ENCODE measurements around the gene LTBR. TPM values are rescaled to one million over a fixed set of nuclear protein-coding genes. Genes with fewer than 3 reads are reported as not detected.

The LTBR gene
- total and polyA plus RNA-seq, 10 of the 15 experiments (the other 5 are each of a cell fraction or from before 2014, with no cell fraction given), result 0.24 to 0.44 TPM; not detected in 8

- TF ChIP-seq ZBTB11 (CRISPR knock-in tag; IDR thresholded peaks at IDR 0.05), result peak; percentile 43
- no peak for TF ChIP-seq MEF2B (IDR thresholded peaks at IDR 0.05; ENCODE audit: partially characterized antibody, poor library complexity, severe bottlenecking)
- TF ChIP-seq EED (IDR thresholded peaks at IDR 0.05; ENCODE audit: low read depth), result peak; percentile 34; the same call in 1 of the 2 replicates
- no peak; a peak in 1 of 4 replicates for TF ChIP-seq EP300 (IDR thresholded peaks at IDR 0.05; ENCODE audit: borderline replicate concordance in 1 of 2, control insufficient read depth in 1 of 2, low read depth in 2 of 2, low read length in 2 of 2)
- TF ChIP-seq ZBTB33 (IDR thresholded peaks at IDR 0.05), result no peak
- no peak for TF ChIP-seq SMAD1 (IDR thresholded peaks at IDR 0.05; ENCODE audit: low read depth, partially characterized antibody)
- TF ChIP-seq MXI1 (IDR thresholded peaks at IDR 0.05; ENCODE audit: low read depth, low read length), result no peak
- peak; percentile 77 for TF ChIP-seq CBFB (IDR thresholded peaks at IDR 0.05; ENCODE audit: low read depth)
- TF ChIP-seq BHLHE40 (IDR thresholded peaks at IDR 0.05; ENCODE audit: borderline replicate concordance in 1 of 2, low read depth in 2 of 2, low read length in 1 of 2), result peak; percentile 60 to 72; a peak in 3 of 4 replicates
- no peak; the same call in 1 of the 2 replicates for TF ChIP-seq MTA2 (IDR thresholded peaks at IDR 0.05; ENCODE audit: low read depth)
- no peak for TF ChIP-seq MYB (IDR thresholded peaks at IDR 0.05; ENCODE audit: borderline replicate concordance, low read depth, low read length)
- no peak for TF ChIP-seq CEBPB (IDR thresholded peaks at IDR 0.05; ENCODE audit: borderline replicate concordance in 1 of 2, low read depth in 2 of 2, low read length in 2 of 2)
- peak; percentile 61 for TF ChIP-seq RELA (IDR thresholded peaks at IDR 0.05; ENCODE audit: borderline replicate concordance, partially characterized antibody)
- no peak for TF ChIP-seq JUND (IDR thresholded peaks at IDR 0.05; ENCODE audit: low read depth, low read length)
- no peak for TF ChIP-seq SREBF2 (IDR thresholded peaks at IDR 0.05; ENCODE audit: low read length)
- peak; percentile 50 for TF ChIP-seq CHD2 (IDR thresholded peaks at IDR 0.05; ENCODE audit: borderline replicate concordance, low read depth, low read length)
- TF ChIP-seq SMARCA5 (IDR thresholded peaks at IDR 0.05), result peak; percentile 80; the same call in 1 of the 2 replicates
- TF ChIP-seq MTA3 (IDR thresholded peaks at IDR 0.05; ENCODE audit: borderline replicate concordance, low read length), result no peak
- no peak for TF ChIP-seq NR2C2 (IDR thresholded peaks at IDR 0.05; ENCODE audit: borderline replicate concordance, control insufficient read depth, insufficient read length, low read depth)
- TF ChIP-seq ZNF24 (IDR thresholded peaks at IDR 0.05), result peak; percentile 37; the same call in 1 of the 2 replicates
- peak; percentile 83 for TF ChIP-seq POLR2A (IDR thresholded peaks at IDR 0.05; ENCODE audit: low read depth, low read length)
- TF ChIP-seq ZNF207 (IDR thresholded peaks at IDR 0.05; ENCODE audit: borderline replicate concordance), result peak; percentile 23; the same call in 1 of the 2 replicates
- TF ChIP-seq ZNF384 (IDR thresholded peaks at IDR 0.05; ENCODE audit: borderline replicate concordance, low read depth, low read length), result no peak
- no peak for TF ChIP-seq NFYB (IDR thresholded peaks at IDR 0.05; ENCODE audit: insufficient read depth, low read depth, low read length)
- no peak for TF ChIP-seq ATF2 (IDR thresholded peaks at IDR 0.05; ENCODE audit: low read length)
These were observed 48.4 kb upstream of the LTBR start (continued) for GRCh38 chr12:6335451-6336078.

Data from GM12878 (cell line).